HepG2 (cell line): ENCODE measurements around the gene GRK6. TPM values are rescaled to one million over a fixed set of nuclear protein-coding genes. Genes with fewer than 3 reads are reported as not detected.

Experiments
- ARID4A ChIP-seq: sonication (generic); formaldehyde crosslinking; IDR thresholded peaks from 2 replicates; pipeline ENCODE4 v1.5.0; 2020; ENCODE audit warnings: mild to moderate bottlenecking, missing genetic modification reagents, borderline replicate concordance
- EZH2 ChIP-seq: conservative IDR thresholded peaks from 2 replicates; pipeline ENCODE4 v1.6.1; 2012; ENCODE audit warnings: mild to moderate bottlenecking, low read depth, low read length, moderate library complexity
- GATAD2A ChIP-seq: IDR thresholded peaks from 2 replicates; pipeline ENCODE4 v1.6.1; 2016
- HIVEP1 ChIP-seq: sonication (generic); formaldehyde crosslinking; IDR thresholded peaks from 2 replicates; pipeline ENCODE4 v1.4.0; 2020; ENCODE audit warnings: mild to moderate bottlenecking, missing genetic modification reagents
- PRDM15 ChIP-seq: sonication (generic); formaldehyde crosslinking; IDR thresholded peaks from 2 replicates; pipeline ENCODE4 v1.4.0; 2020; ENCODE audit warnings: missing genetic modification reagents
- SAFB2 ChIP-seq: sonication (generic); formaldehyde crosslinking; IDR thresholded peaks from 2 replicates; pipeline ENCODE4 v1.5.1; 2020; ENCODE audit warnings: missing genetic modification reagents, low read depth, mild to moderate bottlenecking, borderline replicate concordance
- ZBTB37 ChIP-seq: sonication (generic); formaldehyde crosslinking; IDR thresholded peaks from 2 replicates; pipeline ENCODE4 v1.4.0; 2020; ENCODE audit warnings: mild to moderate bottlenecking, missing genetic modification reagents
- ZNF276 ChIP-seq: sonication (generic); formaldehyde crosslinking; IDR thresholded peaks from 2 replicates; pipeline ENCODE4 v1.4.0; 2020; ENCODE audit warnings: mild to moderate bottlenecking, low read depth, missing genetic modification reagents
- polyA plus RNA-seq, 8 experiments: library from polyadenylated mRNA; depleted of rRNA in 3 of 8; stranded (reverse) in 7 of 8; unstranded in 1 of 8; fragments of >200 nt; fragmentation: Illumina TruSeq in 4 of 8; extraction: Trizol in 4 of 8; gene quantifications; 2 replicates each; pipeline versions ENCODE4 v1.2.1 to v1.2.3, GENCODE V29; 2011 to 2016; ENCODE audit warnings: low read depth in 4 of 8, missing spikeins in 1 of 8, mixed read lengths in 1 of 8; ENCODE audit not compliant: insufficient read depth in 1 of 8
- total RNA-seq, 5 experiments: library from RNA; depleted of rRNA; stranded (reverse); fragments of >200 nt; fragmentation: Illumina TruSeq; extraction: Trizol; gene quantifications; 2 replicates each; pipeline ENCODE4 v1.2.3, GENCODE V29; 2016; ENCODE audit warnings: low read depth in 1 of 5

GRK6 gene
- total and polyA plus RNA-seq, 2 of the 13 experiments (the other 11 are each of a cell fraction or from before 2014, with no cell fraction given) = 13.2 to 19.9 TPM

- TF ChIP-seq ARID4A (CRISPR knock-in tag) (no peak), GATAD2A (CRISPR knock-in tag) (no peak), ZBTB37 (CRISPR knock-in tag) (no peak), ZNF276 (CRISPR knock-in tag) (0 out of 2 replicates have a peak, but pooled peaks have one; percentile 3), EZH2 (no peak), SAFB2 (CRISPR knock-in tag) (no peak), PRDM15 (CRISPR knock-in tag) (no peak), HIVEP1 (CRISPR knock-in tag) (peak; percentile 30; the same call in 1 of the 2 replicates)
Observed at GRCh38 chr5:177425196-177425800, 1.2 kb upstream of the GRK6 start (continued).
